ENCODE data around the gene RNASE9. TPM values are rescaled to one million over a fixed set of nuclear protein-coding genes. Genes with fewer than 3 reads are reported as not detected.
A peak's percentile ranks its signal among the peaks of the same experiment; 100 is the strongest.

RNASE9 gene
- polyA plus RNA-seq, 3 donors = not detected

- no peaks in the 10 kb centered on the region for H3K79me2 ChIP-seq (ENCODE audit: insufficient read depth, low read length)
- DNase-seq = no peak
- H3K27me3 ChIP-seq (ENCODE audit: control insufficient read depth in 2 of 2, insufficient read depth in 2 of 2, low read length in 2 of 2) = no peaks in the 10 kb centered on the region
- WGBS (ENCODE audit: insufficient coverage) = 83% methylated on average over 1 of the region's 2 CpGs
- Mint-ChIP-seq H3K27me3 (ENCODE audit: low read depth in 3 of 3) (peaks cover 0 to 3% (median 0%) of the 10 kb centered on the region in 3 donors), H3K4me1 (peaks cover 10% of the 10 kb centered on the region), H3K36me3 (no peaks in the 10 kb centered on the region), H3K27ac (no peak overlapping the region), H3K9me3 (peaks cover 0 to 5% (median 2%) of the 10 kb centered on the region in 7 donors), H3K4me3 (no peak overlapping the region)
- no peak overlapping the region for H3K27ac ChIP-seq (ENCODE audit: low read depth in 1 of 2, low read length in 2 of 2)
- H3K4me2 ChIP-seq (replicated peaks; ENCODE audit: extremely low read depth, low read length, poor library complexity, severe bottlenecking) = no peak overlapping the region
- no peak overlapping the region for H3K4me3 ChIP-seq (replicated peaks in 1 of 3; ENCODE audit: low read depth in 2 of 3, low read length in 3 of 3)
- no peaks in the 10 kb centered on the region for H3K36me3 ChIP-seq (replicated peaks in 1 of 2; ENCODE audit: control insufficient read depth in 1 of 2, insufficient read depth in 2 of 2, low read length in 2 of 2)
- H3K9me3 ChIP-seq (replicated peaks in 1 of 2; ENCODE audit: control insufficient read depth in 1 of 2, insufficient read depth in 1 of 2, low read length in 2 of 2) = no peaks in the 10 kb centered on the region
- no peak overlapping the region for H2AFZ ChIP-seq (ENCODE audit: insufficient read depth, low read depth, low read length, poor library complexity, severe bottlenecking)
- TF ChIP-seq CTCF (IDR thresholded peaks at IDR 0.05) = no peak
- intact Hi-C loops (cut with micrococcal nuclease) = no loop called here
- no peak overlapping the region for H3K9ac ChIP-seq (ENCODE audit: insufficient read depth, low read length, poor library complexity, severe bottlenecking)
- H4K20me1 ChIP-seq (ENCODE audit: insufficient read depth, low read length) = no peaks in the 10 kb centered on the region
- peaks cover 3 to 4% of the 10 kb centered on the region in 2 donors for H3K4me1 ChIP-seq (ENCODE audit: control insufficient read depth in 1 of 2, insufficient read depth in 2 of 2, low read length in 2 of 2)
These were observed 36.8 kb downstream of the RNASE9 start for GRCh38 chr14:20524027-20524426.

- WGBS (ENCODE audit: insufficient coverage) = no CpG with 5 or more reads among the region's 1 CpG
- H3K27me3 ChIP-seq (ENCODE audit: control insufficient read depth in 2 of 2, insufficient read depth in 2 of 2, low read length in 2 of 2) = no peaks in the 10 kb centered on the region
- no peak overlapping the region for H3K4me3 Mint-ChIP-seq
- H3K4me2 ChIP-seq (replicated peaks; ENCODE audit: extremely low read depth, low read length, poor library complexity, severe bottlenecking) = no peak overlapping the region
- peaks cover 0 to 3% of the 10 kb centered on the region in 2 donors for H3K4me1 ChIP-seq (ENCODE audit: control insufficient read depth in 1 of 2, insufficient read depth in 2 of 2, low read length in 2 of 2)
- H3K79me2 ChIP-seq (ENCODE audit: insufficient read depth, low read length) = no peaks in the 10 kb centered on the region
- no peaks in the 10 kb centered on the region for H3K9me3 ChIP-seq (replicated peaks in 1 of 2; ENCODE audit: control insufficient read depth in 1 of 2, insufficient read depth in 1 of 2, low read length in 2 of 2)
- no peak overlapping the region for H3K4me3 ChIP-seq (replicated peaks in 1 of 3; ENCODE audit: low read depth in 2 of 3, low read length in 3 of 3)
- H3K36me3 ChIP-seq (replicated peaks in 1 of 2; ENCODE audit: control insufficient read depth in 1 of 2, insufficient read depth in 2 of 2, low read length in 2 of 2) = no peaks in the 10 kb centered on the region
- no peaks in the 10 kb centered on the region for H3K36me3 Mint-ChIP-seq
- peaks cover 0 to 5% (median 2%) of the 10 kb centered on the region in 7 donors for H3K9me3 Mint-ChIP-seq
- H3K9ac ChIP-seq (ENCODE audit: insufficient read depth, low read length, poor library complexity, severe bottlenecking) = no peak overlapping the region
- H2AFZ ChIP-seq (ENCODE audit: insufficient read depth, low read depth, low read length, poor library complexity, severe bottlenecking) = no peak overlapping the region
- DNase-seq = peak in 2 of 3 donors; percentile 8 to 9
- H4K20me1 ChIP-seq (ENCODE audit: insufficient read depth, low read length) = no peaks in the 10 kb centered on the region
- no peaks in the 10 kb centered on the region for H3K27me3 Mint-ChIP-seq (ENCODE audit: low read depth in 3 of 3)
- intact Hi-C loops (cut with micrococcal nuclease) = no loop called here
- no peak overlapping the region for H3K27ac ChIP-seq (ENCODE audit: low read depth in 1 of 2, low read length in 2 of 2)
- H3K4me1 Mint-ChIP-seq = peaks cover 9% of the 10 kb centered on the region
- no peak for TF ChIP-seq CTCF (IDR thresholded peaks at IDR 0.05)
- peak overlapping the region in 1 of 7 donors; percentile 68 for H3K27ac Mint-ChIP-seq
These were observed 38.5 kb downstream of the RNASE9 start for GRCh38 chr14:20522332-20522731.
